ENCODE results near the gene ASPSCR1.

ASPSCR1 gene

GRCh38 chr17:82049521-82049971, 72.1 kb downstream of the ASPSCR1 start:
- DNase-seq (ENCODE audit: extremely low spot score, insufficient read length, low read depth) (no peak), FAIRE-seq (no peak)

GRCh38 chr17:82050152-82050760, 72.8 kb downstream of the ASPSCR1 start:
- no peak for FAIRE-seq

GRCh38 chr17:82050761-82051641, 73.6 kb downstream of the ASPSCR1 start:
- no peak for FAIRE-seq
- DNase-seq (ENCODE audit: extremely low spot score, insufficient read length, low read depth): no peak

More at GRCh38 chr17:82050152-82050760, 72.8 kb downstream of the ASPSCR1 start:
- no peak for DNase-seq (ENCODE audit: extremely low spot score, insufficient read length, low read depth)

- FAIRE-seq (peak; percentile 59), DNase-seq (ENCODE audit: extremely low spot score, insufficient read length, low read depth) (peak; percentile 87)
Measured at GRCh38 chr17:82051776-82052637, 74.6 kb downstream of the ASPSCR1 start, which contains the start of the genes GPS1 and RFNG. GPS1 (plus strand) TSS chr17:82051898; CDS start chr17:82051932, 34 bp downstream. RFNG (minus strand) TSS chr17:82051811; CDS start chr17:82051766, 45 bp downstream.

GRCh38 chr17:82052638-82053059, 75.2 kb downstream of the ASPSCR1 start:
- no peak for FAIRE-seq
- DNase-seq (ENCODE audit: extremely low spot score, insufficient read length, low read depth): no peak

GRCh38 chr17:82053130-82053529, 75.7 kb downstream of the ASPSCR1 start:
- no peak for DNase-seq (ENCODE audit: extremely low spot score, insufficient read length, low read depth)
- FAIRE-seq: no peak

- no peak for FAIRE-seq
- no peak for DNase-seq (ENCODE audit: extremely low spot score, insufficient read length, low read depth)
Measured at GRCh38 chr17:82053556-82054263, 76.3 kb downstream of the ASPSCR1 start.

- DNase-seq (ENCODE audit: extremely low spot score, insufficient read length, low read depth) (no peak), FAIRE-seq (no peak)
Measured at GRCh38 chr17:82054351-82055022, 77.1 kb downstream of the ASPSCR1 start.

GRCh38 chr17:82055023-82055964, 77.9 kb downstream of the ASPSCR1 start:
- no peak for FAIRE-seq
- DNase-seq (ENCODE audit: extremely low spot score, insufficient read length, low read depth): no peak

GRCh38 chr17:82055965-82056728, 78.7 kb downstream of the ASPSCR1 start:
- FAIRE-seq (no peak), DNase-seq (ENCODE audit: extremely low spot score, insufficient read length, low read depth) (no peak)

GRCh38 chr17:82056729-82057621, 79.5 kb downstream of the ASPSCR1 start:
- no peak for FAIRE-seq
- DNase-seq (ENCODE audit: extremely low spot score, insufficient read length, low read depth): no peak

GRCh38 chr17:82058230-82058854, 80.9 kb downstream of the ASPSCR1 start:
- no peak for FAIRE-seq
- DNase-seq (ENCODE audit: extremely low spot score, insufficient read length, low read depth): no peak

GRCh38 chr17:82058855-82059249, 81.4 kb downstream of the ASPSCR1 start:
- DNase-seq (ENCODE audit: extremely low spot score, insufficient read length, low read depth): no peak
- no peak for FAIRE-seq

GRCh38 chr17:82059272-82060000, 82.0 kb downstream of the ASPSCR1 start:
- FAIRE-seq: no peak

GRCh38 chr17:82060001-82060380, 82.6 kb downstream of the ASPSCR1 start:
- FAIRE-seq: no peak
- no peak for DNase-seq (ENCODE audit: extremely low spot score, insufficient read length, low read depth)

More at GRCh38 chr17:82059272-82060000, 82.0 kb downstream of the ASPSCR1 start:
- no peak for DNase-seq (ENCODE audit: extremely low spot score, insufficient read length, low read depth)

All from GM18507 (cell line).